Fibroblast of lung (primary cell): Measurements from ENCODE around the gene NACA.

ENCODE experiments used
- EZH2 ChIP-seq: IDR thresholded peaks from 2 replicates; pipeline ENCODE4 v1.5.1; 2012; ENCODE audit warnings: low read length, control low read depth, mild to moderate bottlenecking; ENCODE audit errors: missing control alignments
- TF ChIP-seq, protein P1 (sequence below), 2 donors: IDR thresholded peaks in 1 of 2; conservative IDR thresholded peaks in 1 of 2; 1 replicate in 1 of 2; 2 replicates in 1 of 2; pipeline ENCODE4 v1.5.1; 2011 to 2012; ENCODE audit warnings: low read length in 2 of 2, control low read depth in 1 of 2, inconsistent platforms in 1 of 2, low read depth in 1 of 2, mild to moderate bottlenecking in 1 of 2

DNA sequence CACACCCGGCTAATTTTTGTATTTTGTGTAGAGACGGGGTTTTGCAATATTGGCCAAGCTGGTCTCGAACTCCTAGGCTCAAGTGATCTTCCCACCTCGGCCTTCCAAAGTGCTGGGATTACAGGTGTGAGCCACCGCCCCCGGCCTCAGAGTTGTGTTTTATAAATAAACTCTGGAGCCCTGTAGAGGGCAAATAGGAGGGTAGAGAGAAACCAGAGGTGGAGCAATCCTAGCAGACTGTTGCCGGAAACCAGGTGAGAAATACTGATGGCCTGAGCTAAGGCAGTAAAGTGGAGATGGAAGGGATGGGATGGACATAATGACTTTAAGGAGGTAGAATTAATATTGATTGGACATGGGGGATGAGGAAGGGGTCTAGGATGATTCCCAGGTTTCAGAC lies 35.4 kb upstream of the NACA start:
- TF ChIP-seq, protein P1, sequence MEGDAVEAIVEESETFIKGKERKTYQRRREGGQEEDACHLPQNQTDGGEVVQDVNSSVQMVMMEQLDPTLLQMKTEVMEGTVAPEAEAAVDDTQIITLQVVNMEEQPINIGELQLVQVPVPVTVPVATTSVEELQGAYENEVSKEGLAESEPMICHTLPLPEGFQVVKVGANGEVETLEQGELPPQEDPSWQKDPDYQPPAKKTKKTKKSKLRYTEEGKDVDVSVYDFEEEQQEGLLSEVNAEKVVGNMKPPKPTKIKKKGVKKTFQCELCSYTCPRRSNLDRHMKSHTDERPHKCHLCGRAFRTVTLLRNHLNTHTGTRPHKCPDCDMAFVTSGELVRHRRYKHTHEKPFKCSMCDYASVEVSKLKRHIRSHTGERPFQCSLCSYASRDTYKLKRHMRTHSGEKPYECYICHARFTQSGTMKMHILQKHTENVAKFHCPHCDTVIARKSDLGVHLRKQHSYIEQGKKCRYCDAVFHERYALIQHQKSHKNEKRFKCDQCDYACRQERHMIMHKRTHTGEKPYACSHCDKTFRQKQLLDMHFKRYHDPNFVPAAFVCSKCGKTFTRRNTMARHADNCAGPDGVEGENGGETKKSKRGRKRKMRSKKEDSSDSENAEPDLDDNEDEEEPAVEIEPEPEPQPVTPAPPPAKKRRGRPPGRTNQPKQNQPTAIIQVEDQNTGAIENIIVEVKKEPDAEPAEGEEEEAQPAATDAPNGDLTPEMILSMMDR (conservative IDR thresholded peaks at IDR 0.05 in 1 of 2, IDR thresholded peaks at IDR 0.05 in 1 of 2; ENCODE audit: low read depth in 1 of 2, low read length in 2 of 2), result no peak
- TF ChIP-seq EZH2, result no peak
